IPS DF 4.7 (cell line): Measurements from ENCODE around the gene UBQLNL.

ENCODE experiments used
- DNase-seq: peaks from one replicate; pipeline ENCODE4 v3.0.0-alpha.2; 2013; ENCODE audit warnings: low spot score; ENCODE audit errors: extremely low read depth

Gene UBQLNL

GRCh38 chr11:5516599-5516998 lies at the start of gene UBQLNL:
Gene UBQLNL, minus strand, starts transcription at chr11:5516699. Its CDS starts 258 bp downstream, at chr11:5516441.
- DNase-seq: no peak

- no peak for DNase-seq
Observed at GRCh38 chr11:5564259-5565019, 47.9 kb upstream of the UBQLNL start.

- no peak for DNase-seq
Observed at GRCh38 chr11:5557751-5558150, 41.3 kb upstream of the UBQLNL start.

GRCh38 chr11:5556596-5557188 lies 40.2 kb upstream of the UBQLNL start:
- no peak for DNase-seq

- no peak for DNase-seq
Observed at GRCh38 chr11:5553343-5553742, 36.8 kb upstream of the UBQLNL start.

- DNase-seq: no peak
Observed at GRCh38 chr11:5550440-5551095, 34.1 kb upstream of the UBQLNL start.

GRCh38 chr11:5548440-5548839 lies 31.9 kb upstream of the UBQLNL start, which contains the start of gene OR52H1:
Gene OR52H1, minus strand, starts transcription at chr11:5548540. Its CDS starts 3,035 bp downstream, at chr11:5545505.
- DNase-seq: no peak

- DNase-seq: no peak
Observed at GRCh38 chr11:5547982-5548381, 31.5 kb upstream of the UBQLNL start.

- DNase-seq: no peak
Observed at GRCh38 chr11:5546457-5546856, 30.0 kb upstream of the UBQLNL start.

- no peak for DNase-seq
Observed at GRCh38 chr11:5541427-5541826, 24.9 kb upstream of the UBQLNL start.

GRCh38 chr11:5536482-5536881 lies 20.0 kb upstream of the UBQLNL start:
- DNase-seq: no peak

GRCh38 chr11:5534046-5534445 lies 17.5 kb upstream of the UBQLNL start:
- no peak for DNase-seq

GRCh38 chr11:5531053-5531831 lies 14.7 kb upstream of the UBQLNL start:
- DNase-seq: no peak

GRCh38 chr11:5528495-5528894 lies 12.0 kb upstream of the UBQLNL start:
- no peak for DNase-seq

GRCh38 chr11:5527716-5528115 lies 11.2 kb upstream of the UBQLNL start:
- no peak for DNase-seq

- DNase-seq: no peak
Observed at GRCh38 chr11:5524756-5525155, 8.3 kb upstream of the UBQLNL start.

GRCh38 chr11:5522308-5522707 lies 5.8 kb upstream of the UBQLNL start:
- no peak for DNase-seq

GRCh38 chr11:5521540-5521939 lies 5.0 kb upstream of the UBQLNL start:
- no peak for DNase-seq

- DNase-seq: no peak
Observed at GRCh38 chr11:5514841-5515240, 1.7 kb downstream of the UBQLNL start.

- DNase-seq: no peak
Observed at GRCh38 chr11:5509803-5510202, 6.7 kb downstream of the UBQLNL start, which contains the start of gene UBQLN3. Gene UBQLN3, minus strand, starts transcription at chr11:5509957. Its CDS starts 399 bp downstream, at chr11:5509558.

GRCh38 chr11:5508605-5509004 lies 7.9 kb downstream of the UBQLNL start:
- DNase-seq: no peak

- DNase-seq: no peak
Observed at GRCh38 chr11:5507933-5508305, 8.6 kb downstream of the UBQLNL start.
